ENCODE measurements around the gene GLCCI1. TPM values are rescaled to one million over a fixed set of nuclear protein-coding genes. Genes with fewer than 3 reads are reported as not detected.

Gene GLCCI1
- total and polyA plus RNA-seq, 4 donors: 1.4 to 5.9 (median 4.3) TPM

DNA sequence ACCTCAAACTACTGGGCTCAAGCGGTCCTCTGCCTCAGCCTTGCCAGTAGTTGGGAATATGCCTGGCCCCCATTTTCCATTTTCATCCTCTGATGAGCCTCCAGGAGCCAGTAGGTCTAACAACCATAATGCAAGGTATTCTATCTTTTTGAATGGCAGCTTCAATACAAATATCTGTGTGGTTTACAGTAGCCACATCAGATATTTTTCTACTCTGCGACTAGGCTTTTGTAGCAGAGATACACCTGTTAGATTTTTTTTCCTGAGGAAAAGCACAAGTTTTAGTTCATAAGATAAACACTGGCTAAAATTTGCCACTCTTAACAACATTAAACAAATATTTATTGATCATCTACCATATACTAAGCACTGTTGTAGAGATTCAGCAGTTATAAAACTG lies 3.9 kb upstream of the GLCCI1 start:
- 96% methylated on average over 2 of the region's 2 CpGs for WGBS
- no peak overlapping the region for H3K27ac ChIP-seq (ENCODE audit: low read depth in 1 of 2, low read length in 2 of 2)
- H3K4me3 ChIP-seq (ENCODE audit: low read depth in 1 of 3, low read length in 3 of 3): no peak overlapping the region
- H3K9ac ChIP-seq (ENCODE audit: low read depth in 1 of 2, low read length in 2 of 2): no peak overlapping the region
- TF ChIP-seq SP1 (IDR thresholded peaks at IDR 0.05): no peak
- no peak for TF ChIP-seq REST (IDR thresholded peaks at IDR 0.05)
- TF ChIP-seq, protein P1, sequence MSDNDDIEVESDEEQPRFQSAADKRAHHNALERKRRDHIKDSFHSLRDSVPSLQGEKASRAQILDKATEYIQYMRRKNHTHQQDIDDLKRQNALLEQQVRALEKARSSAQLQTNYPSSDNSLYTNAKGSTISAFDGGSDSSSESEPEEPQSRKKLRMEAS (IDR thresholded peaks at IDR 0.05): no peak
- TF ChIP-seq, protein P2, sequence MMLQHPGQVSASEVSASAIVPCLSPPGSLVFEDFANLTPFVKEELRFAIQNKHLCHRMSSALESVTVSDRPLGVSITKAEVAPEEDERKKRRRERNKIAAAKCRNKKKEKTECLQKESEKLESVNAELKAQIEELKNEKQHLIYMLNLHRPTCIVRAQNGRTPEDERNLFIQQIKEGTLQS (IDR thresholded peaks at IDR 0.05): no peak
- no peak for TF ChIP-seq ZBTB33 (IDR thresholded peaks at IDR 0.05)
- no peak for TF ChIP-seq HNF4A (conservative IDR thresholded peaks at IDR 0.05)
- TF ChIP-seq FOXA1 (IDR thresholded peaks at IDR 0.05): no peak
- TF ChIP-seq TAF1 (conservative IDR thresholded peaks at IDR 0.05): no peak
- DNase-seq (ENCODE audit: low spot score): no peak
- H3K36me3 ChIP-seq (ENCODE audit: control insufficient read depth in 4 of 4, insufficient read depth in 3 of 4, low read depth in 1 of 4, low read length in 3 of 4): no peaks in the 10 kb centered on the region
- peaks cover 0 to 3% (median 1%) of the 10 kb centered on the region in 4 donors for H3K4me1 ChIP-seq (ENCODE audit: control insufficient read depth in 4 of 4, insufficient read depth in 4 of 4, low read length in 3 of 4)
- no peaks in the 10 kb centered on the region for H3K9me3 ChIP-seq (ENCODE audit: control insufficient read depth in 4 of 4, low read length in 3 of 4)
- H3K27me3 ChIP-seq (ENCODE audit: control insufficient read depth in 4 of 4, insufficient read depth in 4 of 4, low read length in 3 of 4): no peaks in the 10 kb centered on the region

GRCh38 chr7:7965301-7965700 lies 3.3 kb upstream of the GLCCI1 start:
- TF ChIP-seq SP1 (IDR thresholded peaks at IDR 0.05) (no peak), JUND (IDR thresholded peaks at IDR 0.05) (no peak), ZBTB33 (IDR thresholded peaks at IDR 0.05) (no peak), REST (IDR thresholded peaks at IDR 0.05) (no peak), FOXA2 (IDR thresholded peaks at IDR 0.05) (no peak), YY1 (IDR thresholded peaks at IDR 0.05) (no peak), HNF4G (IDR thresholded peaks at IDR 0.05) (no peak), HNF4A (conservative IDR thresholded peaks at IDR 0.05) (no peak), EGR1 (IDR thresholded peaks at IDR 0.05; ENCODE audit: low read depth in 2 of 2) (no peak), RXRA (IDR thresholded peaks at IDR 0.05) (no peak), FOXA1 (IDR thresholded peaks at IDR 0.05) (no peak)
- TF ChIP-seq, protein P3, sequence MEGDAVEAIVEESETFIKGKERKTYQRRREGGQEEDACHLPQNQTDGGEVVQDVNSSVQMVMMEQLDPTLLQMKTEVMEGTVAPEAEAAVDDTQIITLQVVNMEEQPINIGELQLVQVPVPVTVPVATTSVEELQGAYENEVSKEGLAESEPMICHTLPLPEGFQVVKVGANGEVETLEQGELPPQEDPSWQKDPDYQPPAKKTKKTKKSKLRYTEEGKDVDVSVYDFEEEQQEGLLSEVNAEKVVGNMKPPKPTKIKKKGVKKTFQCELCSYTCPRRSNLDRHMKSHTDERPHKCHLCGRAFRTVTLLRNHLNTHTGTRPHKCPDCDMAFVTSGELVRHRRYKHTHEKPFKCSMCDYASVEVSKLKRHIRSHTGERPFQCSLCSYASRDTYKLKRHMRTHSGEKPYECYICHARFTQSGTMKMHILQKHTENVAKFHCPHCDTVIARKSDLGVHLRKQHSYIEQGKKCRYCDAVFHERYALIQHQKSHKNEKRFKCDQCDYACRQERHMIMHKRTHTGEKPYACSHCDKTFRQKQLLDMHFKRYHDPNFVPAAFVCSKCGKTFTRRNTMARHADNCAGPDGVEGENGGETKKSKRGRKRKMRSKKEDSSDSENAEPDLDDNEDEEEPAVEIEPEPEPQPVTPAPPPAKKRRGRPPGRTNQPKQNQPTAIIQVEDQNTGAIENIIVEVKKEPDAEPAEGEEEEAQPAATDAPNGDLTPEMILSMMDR (IDR thresholded peaks at IDR 0.05; ENCODE audit: low read depth, low read length, missing input control): no peak
- TF ChIP-seq, protein P2 (IDR thresholded peaks at IDR 0.05): no peak
- Histone ChIP-seq H3K9ac (ENCODE audit: low read depth in 1 of 2, low read length in 2 of 2) (no peak overlapping the region), H3K27ac (ENCODE audit: low read depth in 1 of 2, low read length in 2 of 2) (no peak overlapping the region), H3K4me1 (ENCODE audit: control insufficient read depth in 4 of 4, insufficient read depth in 4 of 4, low read length in 3 of 4) (peaks cover 0 to 3% (median 1%) of the 10 kb centered on the region in 4 donors), H3K4me3 (ENCODE audit: low read depth in 1 of 3, low read length in 3 of 3) (no peak overlapping the region), H3K27me3 (ENCODE audit: control insufficient read depth in 4 of 4, insufficient read depth in 4 of 4, low read length in 3 of 4) (no peaks in the 10 kb centered on the region), H3K36me3 (ENCODE audit: control insufficient read depth in 4 of 4, insufficient read depth in 3 of 4, low read depth in 1 of 4, low read length in 3 of 4) (no peaks in the 10 kb centered on the region), H3K9me3 (ENCODE audit: control insufficient read depth in 4 of 4, low read length in 3 of 4) (no peaks in the 10 kb centered on the region)
- WGBS: 98% methylated on average over 1 of the region's 1 CpG
- DNase-seq (ENCODE audit: low spot score): no peak

Measured in liver (tissue), 9 donors.